Gastroesophageal sphincter (tissue), 3 donors: ENCODE results near the gene PSMG2.

Experiments
- EP300 ChIP-seq: sonication (generic); formaldehyde crosslinking; IDR thresholded peaks from one replicate; pipeline ENCODE4 v1.6.1; 2017; ENCODE audit warnings: antibody characterized with exemption, mild to moderate bottlenecking
- POLR2A ChIP-seq, 2 donors: fragments of 450-650 bp; IDR thresholded peaks; one replicate each; pipeline ENCODE4 v1.6.1; 2017; ENCODE audit warnings: antibody characterized with exemption in 2 of 2, mild to moderate bottlenecking in 2 of 2, moderate library complexity in 1 of 2
- POLR2AphosphoS5 ChIP-seq: sonication (generic); formaldehyde crosslinking; IDR thresholded peaks from one replicate; pipeline ENCODE4 v1.6.1; 2017; ENCODE audit warnings: antibody characterized with exemption
- TF ChIP-seq, protein P1 (sequence below), 4 experiments: fragments of 200-600 bp in 2 of 4; fragments of 450-650 bp in 2 of 4; sonication (generic) in 1 of 4; IDR thresholded peaks; one replicate each; pipeline ENCODE4 v1.5.1; 2017 to 2019; ENCODE audit warnings: antibody characterized with exemption in 4 of 4, mild to moderate bottlenecking in 2 of 4, moderate library complexity in 2 of 4

DNA sequence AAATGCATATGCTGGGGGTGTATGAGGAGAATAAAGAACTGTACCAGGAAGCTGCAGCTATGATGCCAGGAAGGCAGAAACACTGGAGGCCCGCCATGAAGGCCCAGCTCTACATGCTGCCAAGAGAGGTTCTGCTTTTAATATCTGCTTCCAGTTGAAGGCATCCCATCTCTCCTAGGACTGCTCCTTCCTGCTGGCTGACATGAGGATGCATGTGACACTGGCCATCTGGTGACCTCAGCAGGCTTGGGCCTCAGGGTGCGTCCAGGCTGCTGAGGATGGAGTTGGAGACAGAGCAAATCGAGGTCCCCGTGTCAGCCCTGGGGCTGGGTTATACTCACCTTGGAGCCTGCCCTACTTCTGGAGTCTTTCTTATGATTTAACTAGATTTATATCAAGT is 49.0 kb downstream of the PSMG2 start:
- TF ChIP-seq, protein P1, sequence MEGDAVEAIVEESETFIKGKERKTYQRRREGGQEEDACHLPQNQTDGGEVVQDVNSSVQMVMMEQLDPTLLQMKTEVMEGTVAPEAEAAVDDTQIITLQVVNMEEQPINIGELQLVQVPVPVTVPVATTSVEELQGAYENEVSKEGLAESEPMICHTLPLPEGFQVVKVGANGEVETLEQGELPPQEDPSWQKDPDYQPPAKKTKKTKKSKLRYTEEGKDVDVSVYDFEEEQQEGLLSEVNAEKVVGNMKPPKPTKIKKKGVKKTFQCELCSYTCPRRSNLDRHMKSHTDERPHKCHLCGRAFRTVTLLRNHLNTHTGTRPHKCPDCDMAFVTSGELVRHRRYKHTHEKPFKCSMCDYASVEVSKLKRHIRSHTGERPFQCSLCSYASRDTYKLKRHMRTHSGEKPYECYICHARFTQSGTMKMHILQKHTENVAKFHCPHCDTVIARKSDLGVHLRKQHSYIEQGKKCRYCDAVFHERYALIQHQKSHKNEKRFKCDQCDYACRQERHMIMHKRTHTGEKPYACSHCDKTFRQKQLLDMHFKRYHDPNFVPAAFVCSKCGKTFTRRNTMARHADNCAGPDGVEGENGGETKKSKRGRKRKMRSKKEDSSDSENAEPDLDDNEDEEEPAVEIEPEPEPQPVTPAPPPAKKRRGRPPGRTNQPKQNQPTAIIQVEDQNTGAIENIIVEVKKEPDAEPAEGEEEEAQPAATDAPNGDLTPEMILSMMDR (IDR thresholded peaks at IDR 0.05): no peak
- TF ChIP-seq POLR2A (IDR thresholded peaks at IDR 0.05) (no peak), EP300 (no peak), POLR2AphosphoS5 (no peak)
